Measurements from ENCODE around the gene IL37.

DNA sequence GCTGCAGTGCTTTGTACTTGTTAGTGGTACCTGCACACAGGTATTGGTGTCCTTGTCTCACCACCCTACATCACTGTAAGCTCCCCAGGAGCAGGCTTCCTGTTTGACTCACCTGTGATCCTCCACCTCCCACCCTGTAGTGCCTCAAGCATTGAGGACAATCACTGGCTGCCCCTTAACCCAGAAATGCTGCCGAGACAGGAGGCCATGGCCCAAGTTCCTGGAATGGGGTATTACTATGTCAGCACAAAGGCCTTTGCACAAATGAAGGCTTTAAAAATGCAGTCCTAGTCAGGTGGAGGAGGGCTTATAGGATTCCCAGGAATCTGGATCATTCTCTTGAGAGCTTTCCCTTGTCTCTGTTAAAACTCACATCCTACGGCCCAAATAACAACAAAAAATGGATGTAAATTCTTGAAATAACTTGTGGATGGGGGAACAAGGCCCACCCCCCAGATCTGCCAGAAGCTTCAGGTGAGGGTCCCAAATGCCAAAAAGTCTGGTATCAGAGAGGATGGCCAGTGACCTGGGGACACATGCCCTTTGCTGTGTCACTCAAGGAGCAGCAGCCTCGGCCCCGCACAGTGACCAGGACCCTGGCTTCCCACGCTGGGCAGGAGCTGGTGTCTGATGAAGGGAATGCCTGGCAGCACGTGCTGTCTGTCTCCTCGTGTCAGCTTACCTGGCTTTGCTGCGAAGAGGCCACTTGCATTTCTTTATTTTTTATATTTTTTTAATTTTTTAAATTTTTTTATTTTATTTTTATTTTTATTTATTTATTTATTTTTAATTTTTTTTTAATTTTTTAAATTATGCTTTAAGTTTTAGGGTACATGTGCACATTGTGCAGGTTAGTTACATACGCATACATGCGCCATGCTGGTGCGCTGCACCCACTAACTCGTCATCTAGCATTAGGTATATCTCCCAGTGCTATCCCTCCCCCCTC lies 3.7 kb upstream of the IL37 start:
- TF ChIP-seq, protein P1, sequence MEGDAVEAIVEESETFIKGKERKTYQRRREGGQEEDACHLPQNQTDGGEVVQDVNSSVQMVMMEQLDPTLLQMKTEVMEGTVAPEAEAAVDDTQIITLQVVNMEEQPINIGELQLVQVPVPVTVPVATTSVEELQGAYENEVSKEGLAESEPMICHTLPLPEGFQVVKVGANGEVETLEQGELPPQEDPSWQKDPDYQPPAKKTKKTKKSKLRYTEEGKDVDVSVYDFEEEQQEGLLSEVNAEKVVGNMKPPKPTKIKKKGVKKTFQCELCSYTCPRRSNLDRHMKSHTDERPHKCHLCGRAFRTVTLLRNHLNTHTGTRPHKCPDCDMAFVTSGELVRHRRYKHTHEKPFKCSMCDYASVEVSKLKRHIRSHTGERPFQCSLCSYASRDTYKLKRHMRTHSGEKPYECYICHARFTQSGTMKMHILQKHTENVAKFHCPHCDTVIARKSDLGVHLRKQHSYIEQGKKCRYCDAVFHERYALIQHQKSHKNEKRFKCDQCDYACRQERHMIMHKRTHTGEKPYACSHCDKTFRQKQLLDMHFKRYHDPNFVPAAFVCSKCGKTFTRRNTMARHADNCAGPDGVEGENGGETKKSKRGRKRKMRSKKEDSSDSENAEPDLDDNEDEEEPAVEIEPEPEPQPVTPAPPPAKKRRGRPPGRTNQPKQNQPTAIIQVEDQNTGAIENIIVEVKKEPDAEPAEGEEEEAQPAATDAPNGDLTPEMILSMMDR (IDR thresholded peaks at IDR 0.05): no peak
- no peak for TF ChIP-seq EZH2 (IDR thresholded peaks at IDR 0.05; ENCODE audit: borderline replicate concordance, insufficient read depth, low read depth, low read length, poor library complexity, severe bottlenecking)
